Stomach (tissue), 9 donors: ENCODE measurements around the gene ITGA6. TPM values are rescaled to one million over a fixed set of nuclear protein-coding genes. Genes with fewer than 3 reads are reported as not detected.

Experiments
- DNase-seq, 2 donors: peaks; one replicate each; pipeline versions ENCODE4 v3.0.0 to v3.0.0-alpha.2; 2013 to 2019
- H3K27ac ChIP-seq, 5 donors: fragments of 200-600 bp in 4 of 5; sonication (generic) in 4 of 5; one replicate each; pipeline ENCODE4 v1.5.1; 2013 to 2019; ENCODE audit warnings: mild to moderate bottlenecking in 1 of 5, moderate library complexity in 1 of 5
- H3K27me3 ChIP-seq, 3 donors: fragments of 200-600 bp; sonication (generic); one replicate each; pipeline ENCODE4 v1.5.1; 2017 to 2019; ENCODE audit warnings: mixed run types in 1 of 3
- H3K36me3 ChIP-seq, 4 donors: fragments of 200-600 bp; sonication (generic); 1 replicate in 3 of 4; 2 replicates in 1 of 4; pipeline ENCODE4 v1.5.1; 2016 to 2019
- H3K4me1 ChIP-seq, 4 donors: fragments of 200-600 bp; sonication (generic); one replicate each; pipeline ENCODE4 v1.5.1; 2016 to 2019
- H3K4me3 ChIP-seq, 4 donors: fragments of 200-600 bp; sonication (generic) in 3 of 4; one replicate each; pipeline ENCODE4 v1.5.1; 2016 to 2019; ENCODE audit warnings: mild to moderate bottlenecking in 1 of 4
- H3K9me3 ChIP-seq, 4 donors: fragments of 200-600 bp; sonication (generic); one replicate each; pipeline ENCODE4 v1.5.1; 2016 to 2019
- EP300 ChIP-seq: sonication (generic); formaldehyde crosslinking; IDR thresholded peaks from one replicate; pipeline ENCODE4 v1.6.1; 2017; ENCODE audit warnings: antibody characterized with exemption
- POLR2A ChIP-seq, 4 donors: fragments of 450-650 bp; IDR thresholded peaks; one replicate each; pipeline ENCODE4 v1.6.1; 2016; ENCODE audit warnings: antibody characterized with exemption in 4 of 4, control low read depth in 2 of 4, mild to moderate bottlenecking in 1 of 4, moderate library complexity in 1 of 4
- POLR2AphosphoS5 ChIP-seq, 3 donors: sonication (generic); formaldehyde crosslinking; IDR thresholded peaks; one replicate each; pipeline ENCODE4 v1.6.1; 2016; ENCODE audit warnings: antibody characterized with exemption in 3 of 3
- WGBS, 5 donors: extraction: QIAGEN DNeasy Blood & Tissue Kit in 3 of 5; methylation state at CpG; one replicate each; pipeline versions ENCODE4 v1.1.5 to v1.1.7; 2013 to 2018; 5-methylcytosine and 5-hydroxymethylcytosine counted together
- intact Hi-C: fragments of 100-400 bp; cut with DNase I; formaldehyde crosslinking; loops from one replicate; pipeline ENCODE4 v1.15.1; 2023; ENCODE audit warnings: low total_unique reads
- polyA plus RNA-seq, 3 donors: library from polyadenylated mRNA; stranded (reverse); fragments of 200-250 nt; gene quantifications; one replicate each; pipeline ENCODE4 v1.2.3, GENCODE V29; 2013
- total RNA-seq, 5 donors: library from RNA; depleted of rRNA; stranded (reverse); fragments of >200 nt; gene quantifications; one replicate each; pipeline versions ENCODE4 v1.1.0 to v1.2.3, GENCODE V29; 2014 to 2016
- TF ChIP-seq, protein P1 (sequence below), 7 experiments: fragments of 450-650 bp in 4 of 7; fragments of 200-600 bp in 3 of 7; sonication (generic) in 3 of 7; IDR thresholded peaks; one replicate each; pipeline ENCODE4 v1.5.1; 2016 to 2019; ENCODE audit warnings: antibody characterized with exemption in 7 of 7, control low read depth in 2 of 7, mild to moderate bottlenecking in 1 of 7
- donor health status: healthy with polysubstance abuse.
- donor health status: Bipolar disorder and iron deficiency.
- donor health status: healthy.

The ITGA6 gene
- total and polyA plus RNA-seq, 8 donors, result 10.7 to 391 (median 55.4) TPM

DNA sequence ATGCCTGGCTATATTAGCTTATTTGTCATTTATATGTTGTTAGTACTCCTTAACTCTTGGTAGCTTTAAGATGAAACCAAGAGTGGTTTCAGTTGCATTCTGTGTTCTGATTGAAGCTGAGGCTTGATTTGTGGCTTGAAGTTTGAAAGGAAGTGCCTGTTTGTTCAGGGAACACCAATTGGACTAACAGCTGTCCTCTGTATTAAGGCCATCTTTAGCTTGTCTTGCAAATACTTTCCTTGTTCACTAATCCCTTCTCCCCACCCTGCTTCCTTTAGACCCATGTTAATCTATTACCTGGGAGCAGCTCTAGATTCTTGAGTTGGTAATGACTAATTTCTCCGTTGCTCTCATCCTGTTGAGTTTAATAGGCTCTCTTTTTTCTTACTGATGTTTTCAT, 13.4 kb downstream of the ITGA6 start:
- peak in 1 of 3 donors; percentile 9 for TF ChIP-seq POLR2AphosphoS5 (IDR thresholded peaks at IDR 0.05)
- TF ChIP-seq, protein P1, sequence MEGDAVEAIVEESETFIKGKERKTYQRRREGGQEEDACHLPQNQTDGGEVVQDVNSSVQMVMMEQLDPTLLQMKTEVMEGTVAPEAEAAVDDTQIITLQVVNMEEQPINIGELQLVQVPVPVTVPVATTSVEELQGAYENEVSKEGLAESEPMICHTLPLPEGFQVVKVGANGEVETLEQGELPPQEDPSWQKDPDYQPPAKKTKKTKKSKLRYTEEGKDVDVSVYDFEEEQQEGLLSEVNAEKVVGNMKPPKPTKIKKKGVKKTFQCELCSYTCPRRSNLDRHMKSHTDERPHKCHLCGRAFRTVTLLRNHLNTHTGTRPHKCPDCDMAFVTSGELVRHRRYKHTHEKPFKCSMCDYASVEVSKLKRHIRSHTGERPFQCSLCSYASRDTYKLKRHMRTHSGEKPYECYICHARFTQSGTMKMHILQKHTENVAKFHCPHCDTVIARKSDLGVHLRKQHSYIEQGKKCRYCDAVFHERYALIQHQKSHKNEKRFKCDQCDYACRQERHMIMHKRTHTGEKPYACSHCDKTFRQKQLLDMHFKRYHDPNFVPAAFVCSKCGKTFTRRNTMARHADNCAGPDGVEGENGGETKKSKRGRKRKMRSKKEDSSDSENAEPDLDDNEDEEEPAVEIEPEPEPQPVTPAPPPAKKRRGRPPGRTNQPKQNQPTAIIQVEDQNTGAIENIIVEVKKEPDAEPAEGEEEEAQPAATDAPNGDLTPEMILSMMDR (IDR thresholded peaks at IDR 0.05), result no peak
- Histone ChIP-seq H3K4me3 (no peak overlapping the region), H3K36me3 (no peaks in the 10 kb centered on the region), H3K27ac (peak overlapping the region in 4 of 5 donors; percentile 68 to 84 (median 78)), H3K27me3 (no peaks in the 10 kb centered on the region), H3K9me3 (no peaks in the 10 kb centered on the region), H3K4me1 (peaks cover 51 to 75% (median 56%) of the 10 kb centered on the region in 4 donors)
- 21 to 29% (median 28%) methylated on average over 1 of the region's 1 CpG for WGBS, 5 donors
- intact Hi-C loops, result no loop called here
- no peak for DNase-seq

DNA sequence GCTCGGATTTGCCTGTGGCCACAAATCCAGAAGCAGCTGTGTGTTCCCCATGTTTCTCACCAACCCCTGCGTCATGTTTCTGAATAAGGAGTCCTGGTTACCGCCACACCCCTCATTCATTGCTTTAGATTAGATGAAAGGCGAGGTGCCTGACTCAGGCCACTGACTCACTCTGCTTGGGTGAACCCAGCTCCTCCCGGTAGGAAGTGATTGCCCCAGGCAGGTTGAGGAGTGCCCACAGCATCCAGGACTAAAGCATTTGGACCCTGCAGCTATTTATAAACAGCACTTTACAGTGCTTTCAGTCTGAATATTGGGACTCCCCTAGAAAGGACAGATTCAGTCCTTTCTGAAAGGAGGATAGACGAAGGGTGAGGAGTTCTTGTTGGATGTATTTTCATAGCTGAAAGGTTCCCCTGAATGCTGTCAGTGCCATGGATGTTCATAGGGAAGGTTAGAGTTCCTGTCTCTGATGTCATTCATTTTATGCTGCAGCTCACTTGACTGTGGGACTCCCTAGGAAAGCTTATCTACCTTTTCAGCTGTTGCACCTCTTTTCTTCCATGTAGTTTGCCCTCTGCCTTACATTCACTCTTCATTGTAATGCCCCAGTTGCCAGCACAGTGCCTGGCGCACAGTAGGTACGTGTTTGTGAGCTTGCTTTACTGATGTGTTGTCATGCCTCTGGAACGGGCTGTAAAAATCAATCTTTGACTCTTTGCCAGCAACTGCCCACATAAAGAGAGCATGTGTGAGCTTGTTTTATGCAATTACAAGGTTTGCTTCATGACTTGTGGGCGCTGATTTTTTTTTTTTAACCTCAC, 14.9 kb downstream of the ITGA6 start:
- Histone ChIP-seq H3K27ac (peak overlapping the region; percentile 68 to 84 (median 73)), H3K4me1 (peaks cover 50 to 75% (median 53%) of the 10 kb centered on the region in 4 donors), H3K9me3 (no peaks in the 10 kb centered on the region), H3K27me3 (no peaks in the 10 kb centered on the region), H3K4me3 (peak overlapping the region in 1 of 4 donors; percentile 7), H3K36me3 (no peaks in the 10 kb centered on the region)
- WGBS, 5 donors, result 24 to 50% (median 35%) methylated on average over 10 of the region's 10 CpGs
- peak; percentile 81 to 95 for DNase-seq
- peak in 2 of 3 donors; percentile 70 to 81 for TF ChIP-seq POLR2AphosphoS5 (IDR thresholded peaks at IDR 0.05)
- TF ChIP-seq EP300, result no peak
- no peak for TF ChIP-seq POLR2A (IDR thresholded peaks at IDR 0.05)
- TF ChIP-seq, protein P1 (IDR thresholded peaks at IDR 0.05), result no peak
- intact Hi-C loops, result no loop called here

DNA sequence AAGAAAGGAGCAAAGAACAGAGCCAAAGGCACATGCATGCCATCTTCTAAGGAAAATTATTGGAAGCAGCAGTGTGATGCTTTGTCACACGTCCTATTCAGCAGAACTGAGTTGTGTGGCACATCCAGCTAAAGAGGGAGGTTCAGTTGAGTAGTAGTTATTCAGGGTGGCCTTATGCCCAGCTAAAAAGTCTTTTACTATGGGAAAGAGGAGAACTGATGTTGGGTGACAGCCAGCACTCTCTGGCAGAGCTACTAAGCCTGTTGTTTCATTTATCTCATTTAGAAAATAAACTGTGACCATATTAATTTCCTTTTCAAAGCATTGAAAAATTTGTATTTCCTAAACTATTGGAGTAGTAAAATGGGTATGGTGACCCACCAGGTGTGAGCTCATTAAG, 18.5 kb downstream of the ITGA6 start:
- H3K36me3 ChIP-seq, result no peaks in the 10 kb centered on the region
- H3K4me1 ChIP-seq, result peaks cover 22 to 64% (median 49%) of the 10 kb centered on the region in 4 donors
- no peak for TF ChIP-seq EP300
- TF ChIP-seq, protein P1 (IDR thresholded peaks at IDR 0.05), result no peak
- no peak for TF ChIP-seq POLR2A (IDR thresholded peaks at IDR 0.05)
- TF ChIP-seq POLR2AphosphoS5 (IDR thresholded peaks at IDR 0.05), result no peak
- intact Hi-C loops, result no loop called here
- no peaks in the 10 kb centered on the region for H3K9me3 ChIP-seq
- no peak for DNase-seq
- peak overlapping the region in 3 of 5 donors; percentile 8 to 59 (median 29) for H3K27ac ChIP-seq
- H3K27me3 ChIP-seq, result no peaks in the 10 kb centered on the region
- no peak overlapping the region for H3K4me3 ChIP-seq
- 18 to 41% (median 23%) methylated on average over 1 of the region's 1 CpG for WGBS, 5 donors

GRCh38 chr2:172446474-172447063, 19.2 kb downstream of the ITGA6 start:
- no peak overlapping the region for H3K4me3 ChIP-seq
- no peaks in the 10 kb centered on the region for H3K36me3 ChIP-seq
- H3K9me3 ChIP-seq, result no peaks in the 10 kb centered on the region
- intact Hi-C loops, result no loop called here
- H3K27ac ChIP-seq, result peak overlapping the region in 3 of 5 donors; percentile 42 to 59 (median 47)
- peaks cover 21 to 63% (median 47%) of the 10 kb centered on the region in 4 donors for H3K4me1 ChIP-seq
- WGBS, 5 donors, result 69 to 77% (median 73%) methylated on average over 6 of the region's 6 CpGs
- peak in 1 of 2 donors; percentile 53 for DNase-seq
- no peak for TF ChIP-seq POLR2AphosphoS5 (IDR thresholded peaks at IDR 0.05)
- no peak for TF ChIP-seq POLR2A (IDR thresholded peaks at IDR 0.05)
- TF ChIP-seq EP300, result no peak
- TF ChIP-seq, protein P1 (IDR thresholded peaks at IDR 0.05), result no peak
- H3K27me3 ChIP-seq, result no peaks in the 10 kb centered on the region
